ENCODE measurements around the gene GGPS1.

DNA sequence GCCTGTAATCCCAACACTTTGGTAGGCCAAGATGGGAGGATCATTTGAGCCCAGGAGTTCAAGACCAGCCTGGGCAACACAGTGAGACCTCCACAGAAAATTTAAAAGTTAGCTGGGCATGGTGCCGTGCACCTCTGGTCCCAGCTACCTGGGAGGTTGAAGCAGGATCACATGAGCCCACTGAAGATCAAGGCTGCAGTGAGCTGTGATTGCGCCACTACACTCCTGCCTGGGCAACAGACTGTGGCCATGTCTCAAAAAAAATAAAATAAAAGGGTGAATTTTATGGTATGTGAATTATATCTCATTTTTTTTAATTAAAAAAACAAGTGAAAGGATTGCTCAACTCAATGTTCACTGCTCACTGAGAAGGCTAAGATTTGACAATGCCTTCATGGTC lies 9.1 kb upstream of the GGPS1 start:
- no peak for TF ChIP-seq CREM (CRISPR knock-in tag; IDR thresholded peaks at IDR 0.05)
- TF ChIP-seq, protein P1, sequence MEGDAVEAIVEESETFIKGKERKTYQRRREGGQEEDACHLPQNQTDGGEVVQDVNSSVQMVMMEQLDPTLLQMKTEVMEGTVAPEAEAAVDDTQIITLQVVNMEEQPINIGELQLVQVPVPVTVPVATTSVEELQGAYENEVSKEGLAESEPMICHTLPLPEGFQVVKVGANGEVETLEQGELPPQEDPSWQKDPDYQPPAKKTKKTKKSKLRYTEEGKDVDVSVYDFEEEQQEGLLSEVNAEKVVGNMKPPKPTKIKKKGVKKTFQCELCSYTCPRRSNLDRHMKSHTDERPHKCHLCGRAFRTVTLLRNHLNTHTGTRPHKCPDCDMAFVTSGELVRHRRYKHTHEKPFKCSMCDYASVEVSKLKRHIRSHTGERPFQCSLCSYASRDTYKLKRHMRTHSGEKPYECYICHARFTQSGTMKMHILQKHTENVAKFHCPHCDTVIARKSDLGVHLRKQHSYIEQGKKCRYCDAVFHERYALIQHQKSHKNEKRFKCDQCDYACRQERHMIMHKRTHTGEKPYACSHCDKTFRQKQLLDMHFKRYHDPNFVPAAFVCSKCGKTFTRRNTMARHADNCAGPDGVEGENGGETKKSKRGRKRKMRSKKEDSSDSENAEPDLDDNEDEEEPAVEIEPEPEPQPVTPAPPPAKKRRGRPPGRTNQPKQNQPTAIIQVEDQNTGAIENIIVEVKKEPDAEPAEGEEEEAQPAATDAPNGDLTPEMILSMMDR (IDR thresholded peaks at IDR 0.05) = no peak
- no peak for TF ChIP-seq ESRRA (CRISPR knock-in tag; IDR thresholded peaks at IDR 0.05; ENCODE audit: borderline replicate concordance)
- TF ChIP-seq MAX (CRISPR knock-in tag; IDR thresholded peaks at IDR 0.05) = no peak
- no peak for TF ChIP-seq ZNF232 (CRISPR knock-in tag; IDR thresholded peaks at IDR 0.05)
- TF ChIP-seq, protein P2, sequence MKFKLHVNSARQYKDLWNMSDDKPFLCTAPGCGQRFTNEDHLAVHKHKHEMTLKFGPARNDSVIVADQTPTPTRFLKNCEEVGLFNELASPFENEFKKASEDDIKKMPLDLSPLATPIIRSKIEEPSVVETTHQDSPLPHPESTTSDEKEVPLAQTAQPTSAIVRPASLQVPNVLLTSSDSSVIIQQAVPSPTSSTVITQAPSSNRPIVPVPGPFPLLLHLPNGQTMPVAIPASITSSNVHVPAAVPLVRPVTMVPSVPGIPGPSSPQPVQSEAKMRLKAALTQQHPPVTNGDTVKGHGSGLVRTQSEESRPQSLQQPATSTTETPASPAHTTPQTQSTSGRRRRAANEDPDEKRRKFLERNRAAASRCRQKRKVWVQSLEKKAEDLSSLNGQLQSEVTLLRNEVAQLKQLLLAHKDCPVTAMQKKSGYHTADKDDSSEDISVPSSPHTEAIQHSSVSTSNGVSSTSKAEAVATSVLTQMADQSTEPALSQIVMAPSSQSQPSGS (CRISPR knock-in tag; IDR thresholded peaks at IDR 0.05; ENCODE audit: borderline replicate concordance, low read depth) = no peak
- TF ChIP-seq SMAD4 (CRISPR knock-in tag; IDR thresholded peaks at IDR 0.05) = no peak
- no peak for TF ChIP-seq TEAD4 (CRISPR knock-in tag; IDR thresholded peaks at IDR 0.05)
- TF ChIP-seq NR3C1 (CRISPR knock-in tag; conservative IDR thresholded peaks at IDR 0.05; ENCODE audit: low read depth) = no peak
- no peak for TF ChIP-seq JUN (CRISPR knock-in tag; IDR thresholded peaks at IDR 0.05)
- TF ChIP-seq CBFB (CRISPR knock-in tag; IDR thresholded peaks at IDR 0.05; ENCODE audit: low read depth) = no peak
